Measurements from ENCODE around the gene SLC35E2B.
"Not testable (repeated sequence)": the region's sequence is repeated elsewhere in the genome, so short reads cannot be mapped to it uniquely, and the experiment has no call there.

DNA sequence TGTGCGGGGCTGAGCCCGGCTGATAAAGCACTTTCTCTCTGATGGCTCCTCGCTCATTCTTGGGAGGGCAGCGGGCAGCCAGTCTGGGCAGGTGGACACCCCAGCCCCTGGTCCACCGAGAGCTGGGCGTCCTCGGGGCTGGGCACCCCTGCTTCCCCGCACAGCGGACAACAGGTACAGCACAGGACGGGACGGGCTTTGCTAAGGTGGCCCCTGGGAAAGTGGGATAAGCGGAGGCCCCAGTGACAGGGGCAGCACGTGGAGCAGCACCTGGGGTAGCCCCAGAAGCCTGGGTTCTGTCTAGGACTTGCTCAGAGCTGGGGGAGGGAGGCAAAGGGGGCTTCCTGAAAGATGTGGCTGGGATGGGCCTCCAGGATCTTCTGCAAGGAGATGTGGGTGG, 58.0 kb downstream of the SLC35E2B start:
- TF ChIP-seq POLR2AphosphoS5, POLR2A (IDR thresholded peaks at IDR 0.05): not testable (repeated sequence)
- TF ChIP-seq, protein P1, sequence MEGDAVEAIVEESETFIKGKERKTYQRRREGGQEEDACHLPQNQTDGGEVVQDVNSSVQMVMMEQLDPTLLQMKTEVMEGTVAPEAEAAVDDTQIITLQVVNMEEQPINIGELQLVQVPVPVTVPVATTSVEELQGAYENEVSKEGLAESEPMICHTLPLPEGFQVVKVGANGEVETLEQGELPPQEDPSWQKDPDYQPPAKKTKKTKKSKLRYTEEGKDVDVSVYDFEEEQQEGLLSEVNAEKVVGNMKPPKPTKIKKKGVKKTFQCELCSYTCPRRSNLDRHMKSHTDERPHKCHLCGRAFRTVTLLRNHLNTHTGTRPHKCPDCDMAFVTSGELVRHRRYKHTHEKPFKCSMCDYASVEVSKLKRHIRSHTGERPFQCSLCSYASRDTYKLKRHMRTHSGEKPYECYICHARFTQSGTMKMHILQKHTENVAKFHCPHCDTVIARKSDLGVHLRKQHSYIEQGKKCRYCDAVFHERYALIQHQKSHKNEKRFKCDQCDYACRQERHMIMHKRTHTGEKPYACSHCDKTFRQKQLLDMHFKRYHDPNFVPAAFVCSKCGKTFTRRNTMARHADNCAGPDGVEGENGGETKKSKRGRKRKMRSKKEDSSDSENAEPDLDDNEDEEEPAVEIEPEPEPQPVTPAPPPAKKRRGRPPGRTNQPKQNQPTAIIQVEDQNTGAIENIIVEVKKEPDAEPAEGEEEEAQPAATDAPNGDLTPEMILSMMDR (IDR thresholded peaks at IDR 0.05): not testable (repeated sequence)

All from sigmoid colon (tissue), 4 donors.